Measurements from ENCODE around the gene NKX1-1.

GRCh38 chr4:1452431-1453051 is 46.3 kb upstream of the NKX1-1 start:
- no peak for TF ChIP-seq CTCF (IDR thresholded peaks at IDR 0.05; ENCODE audit: low read depth, low read length, poor library complexity, severe bottlenecking)
- TF ChIP-seq EZH2phosphoT487 (IDR thresholded peaks at IDR 0.05; ENCODE audit: borderline replicate concordance, low read length): no peak
